H54 (cell line): Measurements from ENCODE around the gene CASP2.

ENCODE experiments used
- DNase-seq: peaks from one replicate; pipeline ENCODE4 v3.0.0; 2011; ENCODE audit warnings: low spot score, mixed read lengths; ENCODE audit not compliant: insufficient read length
- FAIRE-seq: peaks from 3 replicates; lab custom pipeline; 2011; peaks lifted over from hg19 to GRCh38; lab: Jason Lieb, UNC
- POLR2A ChIP-seq: IDR thresholded peaks from 2 replicates; pipeline ENCODE4 v1.6.1; 2011; ENCODE audit warnings: low read depth, mild to moderate bottlenecking, low read length

The CASP2 gene

DNA sequence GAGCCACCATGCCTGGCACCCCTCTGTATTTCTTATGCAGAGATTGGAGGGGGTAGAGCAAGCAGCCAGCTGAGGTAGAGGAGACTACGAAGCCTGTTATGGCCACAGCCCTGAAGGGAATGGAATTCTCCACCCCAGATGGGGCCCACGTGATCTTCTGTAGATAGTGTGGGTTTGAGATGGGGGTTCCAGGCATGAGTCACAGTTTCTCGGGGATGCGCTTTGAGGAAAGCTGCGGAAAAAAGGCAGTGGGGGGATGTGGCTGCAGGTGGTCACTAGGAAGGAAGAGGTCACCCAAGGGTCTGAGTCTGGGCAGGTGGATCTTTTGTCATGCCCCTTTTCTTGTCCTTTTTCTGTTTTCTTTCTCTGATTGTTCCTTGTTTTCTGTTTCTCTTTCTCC is 62.9 kb downstream of the CASP2 start:
- DNase-seq (no peak), FAIRE-seq (no peak)
- TF ChIP-seq POLR2A: no peak

DNA sequence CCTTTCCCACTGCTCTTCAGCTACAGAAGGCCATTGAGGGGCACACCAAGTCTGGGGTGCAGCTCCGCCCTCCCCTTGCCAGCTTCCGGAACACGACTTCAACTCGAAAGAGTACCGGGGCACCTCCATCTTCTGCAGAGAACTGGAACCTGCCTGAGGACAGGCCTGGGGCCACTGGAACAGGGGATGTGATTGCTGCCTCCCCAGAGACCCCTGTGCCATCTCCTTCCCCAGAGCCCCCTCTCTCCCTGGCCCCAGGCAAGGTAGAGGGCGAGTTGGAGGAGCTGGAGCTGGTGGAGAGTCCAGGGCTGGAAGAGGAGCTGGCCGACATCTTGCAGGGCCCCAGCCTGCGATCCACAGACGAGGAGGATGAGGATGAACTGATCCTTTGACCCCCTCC is 63.4 kb downstream of the CASP2 start:
- FAIRE-seq: no peak
- no peak for TF ChIP-seq POLR2A
- DNase-seq: no peak

DNA sequence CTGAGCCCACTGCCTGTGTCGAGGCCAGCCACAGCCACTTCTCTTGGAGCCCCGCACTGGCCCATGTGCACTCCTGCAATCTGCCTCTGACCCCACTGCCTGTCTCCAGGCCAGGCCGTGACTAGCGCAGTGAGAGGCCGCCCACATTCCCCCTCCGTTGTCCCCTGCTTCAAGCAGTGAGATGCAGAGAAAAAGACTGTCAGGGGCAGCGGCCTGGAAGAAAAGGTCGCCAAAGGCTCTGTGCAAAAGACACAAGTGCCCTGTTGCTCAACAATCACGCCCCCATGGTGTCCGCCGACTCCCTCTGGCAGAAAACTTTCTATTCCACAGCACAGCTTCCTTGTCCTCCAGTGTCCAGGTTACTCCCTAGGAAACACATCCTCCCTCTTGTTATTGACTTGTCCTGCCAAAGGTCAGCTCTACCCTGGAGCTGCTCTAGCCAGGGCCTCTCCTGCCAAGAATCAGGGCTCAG is 64.4 kb downstream of the CASP2 start:
- DNase-seq (no peak), FAIRE-seq (no peak)
- TF ChIP-seq POLR2A: no peak

DNA sequence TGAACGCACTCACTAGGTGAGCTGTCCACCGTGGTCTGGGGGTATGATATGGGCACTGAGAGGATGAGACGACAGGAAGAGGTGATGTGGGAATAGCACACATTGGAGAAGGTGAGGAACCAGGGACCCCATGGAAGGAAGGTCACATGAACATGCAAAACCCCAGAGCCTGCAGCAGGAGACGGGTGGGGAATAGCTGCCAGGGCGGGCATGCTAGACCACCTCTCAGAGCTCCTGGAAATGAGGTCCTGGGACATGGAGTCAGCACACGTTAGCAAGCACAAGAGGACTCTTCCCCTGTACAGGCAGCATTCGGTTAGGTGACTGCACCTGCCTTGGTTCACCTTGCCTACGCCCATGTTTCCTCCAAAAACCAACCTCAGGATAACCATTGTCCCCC is 66.2 kb downstream of the CASP2 start:
- FAIRE-seq (no peak), DNase-seq (no peak)

DNA sequence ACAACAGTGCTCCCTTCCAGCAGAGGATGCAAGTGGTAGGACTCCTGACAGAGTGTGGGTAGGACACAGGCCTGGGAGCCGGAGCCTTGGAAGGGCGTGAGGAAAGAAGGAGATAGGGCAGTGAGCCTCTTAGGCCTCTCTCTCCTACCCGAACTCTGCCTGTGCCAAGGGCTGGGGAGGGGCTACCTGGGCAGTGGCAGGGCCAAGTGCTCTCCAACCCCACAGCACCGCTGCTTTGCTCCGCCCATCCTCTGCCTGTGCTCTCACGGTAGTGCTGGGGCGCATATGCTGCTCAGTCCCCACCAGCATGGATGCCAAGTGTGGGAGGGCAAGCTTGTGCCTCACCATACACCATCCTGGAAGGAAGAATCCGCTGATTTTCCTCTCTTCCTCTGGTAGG is 66.8 kb downstream of the CASP2 start:
- FAIRE-seq (no peak), DNase-seq (no peak)
- TF ChIP-seq POLR2A: no peak

More for the DNA sequence above, 66.2 kb downstream of the CASP2 start:
- no peak for TF ChIP-seq POLR2A

DNA sequence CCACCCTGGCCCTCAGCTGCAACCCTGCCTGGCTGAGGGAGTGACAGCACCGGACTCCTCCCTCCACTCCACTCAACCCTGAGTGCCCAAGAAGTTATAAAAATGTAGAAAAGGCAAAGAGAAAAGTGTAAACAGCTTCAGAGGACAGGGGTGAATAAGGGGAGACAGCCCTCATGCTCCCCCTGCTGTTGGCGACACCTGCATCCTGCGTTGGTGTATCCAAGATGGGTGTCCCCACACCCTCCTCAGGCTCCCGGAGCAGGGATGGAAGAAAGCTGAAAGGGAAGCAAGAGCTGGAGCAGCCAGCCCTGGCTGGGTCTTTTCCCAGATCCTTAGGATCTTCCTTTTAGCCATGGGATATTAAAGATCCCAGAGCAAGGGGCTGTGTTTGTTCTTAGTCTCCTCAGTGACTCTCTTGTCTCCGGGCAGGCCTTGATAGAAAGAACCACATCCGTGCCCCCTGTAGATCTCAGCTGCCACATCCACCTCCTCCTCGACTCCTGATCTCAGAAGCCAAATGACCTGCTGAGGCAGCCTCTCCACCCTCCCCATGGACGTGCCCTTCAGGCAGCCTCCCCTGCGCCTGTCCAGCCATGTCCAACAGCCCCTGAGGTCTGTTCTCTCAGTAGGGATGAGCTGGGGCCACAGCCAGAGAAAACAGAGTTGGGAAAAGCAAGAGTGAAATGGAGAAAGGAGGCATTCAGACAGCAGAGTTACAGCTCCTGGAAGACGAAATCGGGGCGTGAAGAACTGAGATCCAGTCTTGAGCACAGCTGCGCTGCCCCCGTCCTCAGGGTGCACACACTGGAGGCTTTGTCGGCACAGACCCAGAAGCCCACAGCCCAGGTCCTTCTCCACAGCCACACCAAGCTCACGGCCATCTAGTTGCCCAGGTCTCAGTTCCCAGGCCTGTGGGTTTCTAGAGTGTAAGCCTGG is 67.6 kb downstream of the CASP2 start:
- DNase-seq (no peak), FAIRE-seq (no peak)
- TF ChIP-seq POLR2A: no peak

DNA sequence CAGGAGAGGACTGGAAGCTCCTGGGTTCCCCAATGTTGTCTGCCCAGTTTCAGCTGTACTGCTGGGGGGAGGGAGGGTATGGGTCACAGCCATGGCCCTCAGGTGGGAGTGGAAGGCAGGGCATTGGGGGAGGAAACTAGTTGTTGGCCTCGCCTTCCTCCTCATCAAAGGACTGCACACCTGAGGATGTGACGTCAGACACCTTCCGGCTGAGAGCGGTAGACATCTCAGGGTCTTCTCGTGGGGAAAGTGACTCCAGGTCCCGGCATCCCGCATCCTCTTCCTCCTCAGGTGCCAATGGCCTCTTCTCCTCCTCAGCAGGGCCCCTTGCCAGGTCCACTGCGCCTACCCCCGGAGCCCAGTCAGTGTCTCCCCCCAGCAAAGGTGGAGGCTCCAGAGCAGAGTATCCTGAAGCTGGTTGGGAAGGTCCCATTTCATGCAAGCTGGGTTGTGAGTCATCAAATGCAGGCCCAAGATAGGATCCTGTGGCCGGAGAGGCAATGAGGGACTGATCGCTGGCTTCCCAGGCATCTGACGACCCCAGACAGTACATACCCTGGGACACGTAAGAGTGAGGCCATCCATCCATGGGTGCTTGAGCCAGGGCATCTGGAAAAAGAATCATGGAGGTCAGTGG is 68.4 kb downstream of the CASP2 start:
- DNase-seq (no peak), FAIRE-seq (no peak)
- no peak for TF ChIP-seq POLR2A
